ENCODE data around the gene MSI2.

- no peak for TF ChIP-seq TCF12 (IDR thresholded peaks at IDR 0.05; ENCODE audit: low read depth)
- no peak for TF ChIP-seq NFIC (IDR thresholded peaks at IDR 0.05)
- no peak for TF ChIP-seq EP300 (IDR thresholded peaks at IDR 0.05; ENCODE audit: borderline replicate concordance)
- TF ChIP-seq, protein P1, sequence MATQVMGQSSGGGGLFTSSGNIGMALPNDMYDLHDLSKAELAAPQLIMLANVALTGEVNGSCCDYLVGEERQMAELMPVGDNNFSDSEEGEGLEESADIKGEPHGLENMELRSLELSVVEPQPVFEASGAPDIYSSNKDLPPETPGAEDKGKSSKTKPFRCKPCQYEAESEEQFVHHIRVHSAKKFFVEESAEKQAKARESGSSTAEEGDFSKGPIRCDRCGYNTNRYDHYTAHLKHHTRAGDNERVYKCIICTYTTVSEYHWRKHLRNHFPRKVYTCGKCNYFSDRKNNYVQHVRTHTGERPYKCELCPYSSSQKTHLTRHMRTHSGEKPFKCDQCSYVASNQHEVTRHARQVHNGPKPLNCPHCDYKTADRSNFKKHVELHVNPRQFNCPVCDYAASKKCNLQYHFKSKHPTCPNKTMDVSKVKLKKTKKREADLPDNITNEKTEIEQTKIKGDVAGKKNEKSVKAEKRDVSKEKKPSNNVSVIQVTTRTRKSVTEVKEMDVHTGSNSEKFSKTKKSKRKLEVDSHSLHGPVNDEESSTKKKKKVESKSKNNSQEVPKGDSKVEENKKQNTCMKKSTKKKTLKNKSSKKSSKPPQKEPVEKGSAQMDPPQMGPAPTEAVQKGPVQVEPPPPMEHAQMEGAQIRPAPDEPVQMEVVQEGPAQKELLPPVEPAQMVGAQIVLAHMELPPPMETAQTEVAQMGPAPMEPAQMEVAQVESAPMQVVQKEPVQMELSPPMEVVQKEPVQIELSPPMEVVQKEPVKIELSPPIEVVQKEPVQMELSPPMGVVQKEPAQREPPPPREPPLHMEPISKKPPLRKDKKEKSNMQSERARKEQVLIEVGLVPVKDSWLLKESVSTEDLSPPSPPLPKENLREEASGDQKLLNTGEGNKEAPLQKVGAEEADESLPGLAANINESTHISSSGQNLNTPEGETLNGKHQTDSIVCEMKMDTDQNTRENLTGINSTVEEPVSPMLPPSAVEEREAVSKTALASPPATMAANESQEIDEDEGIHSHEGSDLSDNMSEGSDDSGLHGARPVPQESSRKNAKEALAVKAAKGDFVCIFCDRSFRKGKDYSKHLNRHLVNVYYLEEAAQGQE (IDR thresholded peaks at IDR 0.05; ENCODE audit: low read depth) = no peak
- TF ChIP-seq CEBPB (IDR thresholded peaks at IDR 0.05) = no peak
- no peak for TF ChIP-seq RAD21 (IDR thresholded peaks at IDR 0.05; ENCODE audit: low read depth)
- no peak for TF ChIP-seq ZBTB7A (IDR thresholded peaks at IDR 0.05; ENCODE audit: low read depth)
These were observed 44.8 kb upstream of the MSI2 start for GRCh38 chr17:57211543-57211942.

Data from Ishikawa (cell line).